ENCODE data around the gene THOC6.
A peak's percentile ranks its signal among the peaks of the same experiment; 100 is the strongest.
"Not testable (repeated sequence)": the region's sequence is repeated elsewhere in the genome, so short reads cannot be mapped to it uniquely, and the experiment has no call there.

The THOC6 gene

GRCh38 chr16:3054965-3055733 is 31.3 kb downstream of the THOC6 start:
- no peak for DNase-seq (ENCODE audit: low spot score)

DNA sequence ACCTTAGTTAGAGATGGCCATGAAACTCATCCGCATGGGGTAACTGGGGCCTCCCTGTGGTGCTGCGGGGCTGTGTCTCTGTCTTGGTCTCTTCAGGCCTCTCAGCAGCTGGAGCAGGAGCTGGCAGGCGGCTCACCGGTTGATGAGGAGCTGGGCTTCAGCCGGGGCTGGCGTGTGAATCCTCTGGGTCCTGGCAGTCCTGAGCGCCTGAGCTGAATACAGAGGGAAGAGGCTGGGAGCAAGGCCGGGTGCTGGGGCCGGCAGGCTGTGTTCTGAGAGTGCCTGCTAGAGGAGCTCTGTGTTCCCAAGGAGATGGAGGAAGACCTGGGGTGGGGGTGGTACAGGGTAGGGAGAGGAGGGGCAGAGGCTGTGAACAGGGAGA is 31.9 kb downstream of the THOC6 start:
- DNase-seq (ENCODE audit: low spot score), result not testable (repeated sequence)

DNA sequence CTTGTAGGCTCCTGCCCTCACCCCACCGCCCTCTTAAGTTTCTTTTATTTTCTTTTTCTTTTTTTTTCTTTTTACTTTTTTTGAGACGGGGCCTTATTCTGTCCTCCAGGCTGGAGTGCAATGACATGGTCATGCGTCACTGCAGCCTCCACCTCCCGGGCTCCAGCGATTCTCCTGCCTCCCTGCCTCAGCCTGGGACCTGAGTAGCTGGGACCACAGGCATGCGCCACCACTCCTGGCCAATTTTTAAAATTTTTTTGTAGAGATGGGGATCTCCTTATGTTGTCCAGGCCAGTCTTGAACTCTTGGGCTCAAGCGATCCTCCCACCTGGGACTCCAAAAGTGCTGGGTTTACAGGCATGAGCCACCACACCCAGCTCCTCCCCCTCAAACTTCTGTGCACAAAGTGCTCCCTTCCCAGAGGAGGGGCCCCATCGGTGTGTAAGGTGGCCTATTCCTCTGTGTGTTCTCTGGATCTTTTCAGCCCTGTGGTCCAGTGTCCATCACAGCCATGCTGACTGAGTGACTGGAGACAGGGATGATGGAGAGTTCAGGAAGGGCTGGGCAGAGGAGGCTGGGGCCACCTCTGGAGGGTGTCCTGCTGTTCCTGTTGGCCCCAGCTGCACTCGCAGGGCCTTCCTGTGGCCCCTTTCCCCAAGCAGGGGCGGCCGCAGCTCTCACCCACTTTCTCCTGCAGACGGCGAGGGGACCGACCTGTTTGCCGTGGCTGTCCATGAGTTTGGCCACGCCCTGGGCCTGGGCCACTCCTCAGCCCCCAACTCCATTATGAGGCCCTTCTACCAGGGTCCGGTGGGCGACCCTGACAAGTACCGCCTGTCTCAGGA is 32.7 kb downstream of the THOC6 start:
- DNase-seq (ENCODE audit: low spot score), result no peak

DNA sequence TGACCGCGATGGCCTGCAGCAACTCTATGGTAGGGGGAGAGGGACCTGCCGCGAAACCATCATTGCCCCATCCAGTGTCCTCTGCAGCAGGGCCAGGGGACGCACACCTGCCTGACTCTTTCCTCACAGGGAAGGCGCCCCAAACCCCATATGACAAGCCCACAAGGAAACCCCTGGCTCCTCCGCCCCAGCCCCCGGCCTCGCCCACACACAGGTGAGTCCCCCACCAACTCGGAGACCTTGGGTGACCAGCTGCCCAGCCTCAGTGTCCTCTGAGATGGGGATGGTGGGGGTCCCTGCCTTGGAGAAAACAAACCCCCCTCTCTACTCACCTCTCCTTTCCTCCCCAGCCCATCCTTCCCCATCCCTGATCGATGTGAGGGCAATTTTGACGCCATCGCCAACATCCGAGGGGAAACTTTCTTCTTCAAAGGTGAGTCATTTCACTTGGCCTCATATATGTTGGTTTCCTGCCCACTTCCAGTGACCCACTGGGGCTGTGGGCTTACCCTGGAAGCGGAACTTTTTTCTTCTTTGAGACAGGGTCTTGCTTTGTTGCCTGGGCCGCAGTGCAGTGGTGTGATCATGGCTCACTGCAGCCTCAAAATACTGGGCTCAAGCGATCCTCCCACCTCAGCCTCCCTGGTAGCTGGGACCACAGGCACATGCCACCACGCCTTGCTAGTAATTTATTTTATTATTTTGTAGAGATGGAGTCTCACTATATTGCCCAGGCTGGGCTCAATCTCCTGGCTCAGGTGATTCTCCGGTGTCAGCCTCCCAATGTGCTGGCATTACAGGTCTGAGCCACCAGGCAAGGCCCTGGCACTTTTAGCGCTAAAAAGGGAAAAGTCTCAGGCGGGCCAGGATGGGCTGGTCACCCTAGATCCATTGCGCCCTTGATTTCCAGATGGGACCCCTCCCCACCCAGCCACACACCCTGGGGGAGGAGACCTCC is 33.6 kb downstream of the THOC6 start:
- no peak for DNase-seq (ENCODE audit: low spot score)

DNA sequence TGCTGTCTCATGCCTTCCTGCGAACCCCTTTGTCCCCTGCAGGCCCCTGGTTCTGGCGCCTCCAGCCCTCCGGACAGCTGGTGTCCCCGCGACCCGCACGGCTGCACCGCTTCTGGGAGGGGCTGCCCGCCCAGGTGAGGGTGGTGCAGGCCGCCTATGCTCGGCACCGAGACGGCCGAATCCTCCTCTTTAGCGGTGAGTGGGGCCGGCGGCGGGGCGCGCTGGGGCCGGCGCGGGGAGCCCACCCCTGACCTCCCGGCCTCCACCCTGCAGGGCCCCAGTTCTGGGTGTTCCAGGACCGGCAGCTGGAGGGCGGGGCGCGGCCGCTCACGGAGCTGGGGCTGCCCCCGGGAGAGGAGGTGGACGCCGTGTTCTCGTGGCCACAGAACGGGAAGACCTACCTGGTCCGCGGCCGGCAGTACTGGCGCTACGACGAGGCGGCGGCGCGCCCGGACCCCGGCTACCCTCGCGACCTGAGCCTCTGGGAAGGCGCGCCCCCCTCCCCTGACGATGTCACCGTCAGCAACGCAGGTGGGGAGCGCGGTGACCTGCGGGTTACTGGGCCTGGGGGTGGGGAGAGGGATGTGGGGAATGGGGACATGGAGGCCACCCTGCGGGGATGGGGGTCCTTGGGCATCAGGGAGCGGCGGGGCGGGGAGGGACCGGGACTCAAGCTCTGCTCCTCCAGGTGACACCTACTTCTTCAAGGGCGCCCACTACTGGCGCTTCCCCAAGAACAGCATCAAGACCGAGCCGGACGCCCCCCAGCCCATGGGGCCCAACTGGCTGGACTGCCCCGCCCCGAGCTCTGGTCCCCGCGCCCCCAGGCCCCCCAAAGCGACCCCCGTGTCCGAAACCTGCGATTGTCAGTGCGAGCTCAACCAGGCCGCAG is 34.5 kb downstream of the THOC6 start:
- DNase-seq (ENCODE audit: low spot score), result no peak

DNA sequence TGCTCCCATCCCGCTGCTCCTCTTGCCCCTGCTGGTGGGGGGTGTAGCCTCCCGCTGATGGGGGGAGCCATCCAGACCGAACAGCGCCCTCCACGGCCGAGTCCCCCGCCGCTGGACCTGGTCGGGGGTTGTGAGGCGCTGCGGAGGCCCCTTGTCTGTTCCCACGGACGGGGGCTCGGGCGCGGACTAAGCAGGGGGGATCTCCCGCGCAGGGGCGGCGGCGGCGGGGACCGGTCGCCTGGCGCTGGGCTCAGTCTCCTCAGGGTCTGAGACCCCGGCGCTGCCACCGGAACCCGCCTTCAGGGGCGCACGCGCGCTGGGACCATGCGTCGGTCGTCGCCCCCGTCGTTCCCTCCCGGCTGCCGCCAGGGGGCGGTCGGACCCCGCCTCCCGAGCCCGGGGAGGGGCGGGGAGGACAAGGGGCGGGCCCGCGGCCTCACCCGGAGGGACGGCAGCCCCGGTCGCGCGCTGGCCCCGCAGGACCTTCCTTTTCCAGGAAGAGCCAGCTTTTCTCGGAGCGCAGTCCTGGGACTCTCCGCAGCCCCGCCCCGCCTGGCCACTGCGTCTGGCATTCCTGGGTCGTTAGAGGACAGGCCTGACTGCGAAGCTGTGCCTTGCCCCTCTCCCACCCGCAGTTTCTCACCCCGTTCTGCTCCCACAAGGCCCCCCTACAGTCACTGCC is 35.3 kb downstream of the THOC6 start:
- peak; percentile 96 for DNase-seq (ENCODE audit: low spot score)

DNA sequence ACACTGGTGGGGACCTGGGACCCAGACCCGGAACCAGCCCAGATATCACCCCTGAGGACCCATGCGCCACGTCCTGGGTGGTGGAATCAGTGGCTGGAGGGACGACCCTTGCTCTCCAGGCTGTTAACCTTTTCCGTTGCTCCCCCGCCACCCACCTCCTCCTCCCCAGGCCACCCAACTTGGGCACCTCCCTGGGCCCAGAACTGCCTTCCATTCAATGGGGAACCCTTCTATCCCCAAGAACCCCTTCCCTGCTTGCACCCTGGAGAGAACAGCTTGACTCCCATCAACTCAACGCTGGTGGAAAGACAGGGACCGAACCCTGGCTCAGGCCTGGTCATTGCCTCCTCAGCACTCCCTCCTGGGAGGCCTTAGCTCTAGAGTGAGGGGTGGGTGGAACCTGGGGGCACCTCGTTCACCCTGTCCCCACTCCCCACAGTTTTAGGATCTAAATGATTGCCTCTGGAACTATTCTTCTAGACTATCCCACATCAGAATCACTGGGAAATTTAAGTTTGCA is 35.9 kb downstream of the THOC6 start:
- no peak for DNase-seq (ENCODE audit: low spot score)

GRCh38 chr16:3060339-3061127 is 36.7 kb downstream of the THOC6 start:
- no peak for DNase-seq (ENCODE audit: low spot score)

- DNase-seq (ENCODE audit: low spot score), result no peak
Observed at GRCh38 chr16:3062553-3062952, 38.7 kb downstream of the THOC6 start.

DNA sequence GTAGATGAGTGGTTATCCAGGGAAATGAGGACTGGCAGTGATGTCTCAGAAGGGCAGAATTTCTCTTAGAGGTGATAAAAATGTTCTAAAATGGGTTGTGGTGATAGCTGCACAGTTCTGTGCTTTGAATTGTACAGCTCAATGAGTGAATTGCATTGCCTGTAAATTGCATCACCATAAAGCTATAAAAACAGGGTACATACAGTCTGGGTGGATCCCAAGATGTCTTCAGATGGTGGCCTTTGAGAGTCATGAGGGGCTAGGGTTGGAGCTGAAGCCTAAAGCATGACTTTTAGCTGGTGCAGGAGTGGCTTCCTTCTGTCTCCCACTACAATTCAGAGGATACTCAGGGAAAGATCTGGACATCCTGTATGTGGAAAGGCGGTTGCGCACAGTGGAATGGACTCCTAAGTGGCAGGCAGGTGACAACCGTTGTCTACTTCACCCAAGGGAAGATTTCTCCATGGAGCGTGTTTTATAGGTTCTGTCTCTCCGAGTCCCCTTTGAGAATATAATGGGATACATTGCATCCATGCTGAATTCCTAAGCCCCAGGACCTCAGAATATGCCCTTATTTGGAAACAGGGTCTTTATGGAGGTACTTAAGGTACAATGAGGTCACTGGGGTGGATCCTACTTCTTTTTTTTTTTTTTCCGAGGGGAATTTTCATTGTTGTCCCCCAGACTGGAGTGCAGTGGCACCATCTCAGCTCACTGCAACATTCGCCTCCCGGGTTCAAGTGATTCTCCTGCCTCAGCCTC is 40.0 kb downstream of the THOC6 start:
- no peak for DNase-seq (ENCODE audit: low spot score)

GRCh38 chr16:3065069-3065741 is 41.4 kb downstream of the THOC6 start, which contains the start of gene IL32:
IL32 (plus strand) TSS chr16:3065640; CDS start chr16:3065812, 172 bp downstream.
- no peak for DNase-seq (ENCODE audit: low spot score)

- no peak for DNase-seq (ENCODE audit: low spot score)
Observed at GRCh38 chr16:3065742-3066439, 42.1 kb downstream of the THOC6 start.

DNA sequence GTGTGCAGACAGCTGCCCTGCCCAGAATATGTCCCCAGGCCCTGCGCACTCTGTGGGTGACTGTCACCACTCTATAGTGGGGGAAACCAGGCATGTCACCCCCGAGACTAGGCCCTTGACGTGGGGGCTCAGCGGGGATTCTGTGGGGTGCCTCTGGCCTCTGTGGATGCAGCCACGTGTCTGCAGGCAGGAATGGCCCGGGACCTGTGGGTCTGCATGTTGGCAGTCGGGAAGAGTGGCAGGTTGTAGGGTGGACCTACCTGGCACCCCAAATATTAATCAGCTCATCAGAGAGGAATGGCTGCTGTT is 42.6 kb downstream of the THOC6 start:
- DNase-seq (ENCODE audit: low spot score), result no peak

DNA sequence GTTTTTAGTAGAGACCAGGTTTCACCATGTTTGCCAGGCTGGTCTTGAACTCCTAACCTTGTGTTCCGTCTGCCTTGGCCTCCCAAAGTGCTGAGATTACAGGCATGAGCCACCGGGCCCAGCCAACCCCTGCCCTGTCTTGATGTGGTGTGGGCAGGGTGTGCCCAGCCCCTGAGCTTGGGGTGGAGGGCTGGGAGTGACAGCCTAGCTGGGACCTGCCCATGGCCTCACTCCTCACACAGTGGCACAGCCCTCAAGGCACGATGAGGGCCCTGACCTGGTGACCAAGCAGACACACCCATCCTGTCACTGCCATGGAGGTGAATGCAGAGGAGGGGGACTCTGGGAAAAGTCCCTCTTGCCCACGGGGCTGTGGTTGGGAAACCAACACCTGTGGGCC is 44.7 kb downstream of the THOC6 start:
- DNase-seq (ENCODE audit: low spot score), result no peak

GRCh38 chr16:3069146-3069545 is 45.3 kb downstream of the THOC6 start:
- DNase-seq (ENCODE audit: low spot score), result not testable (repeated sequence)

- DNase-seq (ENCODE audit: low spot score), result no peak
Observed at GRCh38 chr16:3070608-3071111, 46.8 kb downstream of the THOC6 start.

DNA sequence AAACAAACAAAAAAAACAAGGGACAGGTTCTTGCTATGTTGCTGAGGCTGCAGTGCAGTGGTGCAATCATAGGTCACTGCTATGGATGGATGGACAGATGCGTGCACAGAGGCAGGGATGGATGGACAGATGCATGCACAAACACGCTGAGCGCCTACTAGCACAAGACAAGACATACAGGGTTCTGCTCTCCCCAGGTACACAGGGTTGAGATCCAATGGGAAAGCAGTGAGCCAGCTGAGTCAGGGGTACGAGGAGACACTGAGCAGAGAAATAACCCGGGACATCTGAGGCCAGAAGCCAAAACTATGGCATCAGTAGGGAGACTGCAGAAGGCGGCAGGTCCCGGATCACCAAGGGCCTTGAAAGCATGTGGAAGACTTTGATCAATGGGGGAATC is 47.8 kb downstream of the THOC6 start:
- no peak for DNase-seq (ENCODE audit: low spot score)

All from ecto neural progenitor cell (in vitro differentiated cells).